Esophagus muscularis mucosa (tissue), 4 donors: ENCODE measurements around the gene UBE2D4. TPM values are rescaled to one million over a fixed set of nuclear protein-coding genes. Genes with fewer than 3 reads are reported as not detected.

Experiments used
- DNase-seq: peaks from one replicate; pipeline ENCODE4 v3.0.0-alpha.2; 2017; ENCODE audit errors: extremely low spot score
- H3K27ac ChIP-seq, 4 donors: fragments of 200-600 bp; sonication (generic); replicated peaks in 1 of 4; 1 replicate in 3 of 4; 2 replicates in 1 of 4; pipeline ENCODE4 v1.5.1; 2016 to 2019; ENCODE audit warnings: mild to moderate bottlenecking in 1 of 4
- H3K27me3 ChIP-seq, 4 donors: fragments of 200-600 bp; sonication (generic); one replicate each; pipeline versions ENCODE4 v1.5.1 to v1.6.0; 2016 to 2019
- H3K36me3 ChIP-seq, 4 donors: fragments of 200-600 bp; sonication (generic); one replicate each; pipeline ENCODE4 v1.5.1; 2016 to 2019
- H3K4me1 ChIP-seq, 4 donors: fragments of 200-600 bp; sonication (generic); one replicate each; pipeline ENCODE4 v1.5.1; 2016 to 2019
- H3K4me3 ChIP-seq, 4 donors: fragments of 200-600 bp; sonication (generic); 1 replicate in 2 of 4; 2 replicates in 2 of 4; pipeline ENCODE4 v1.5.1; 2016 to 2019; ENCODE audit warnings: mild to moderate bottlenecking in 4 of 4, moderate library complexity in 1 of 4
- H3K9me3 ChIP-seq, 4 donors: fragments of 200-600 bp; sonication (generic); 1 replicate in 3 of 4; 2 replicates in 1 of 4; pipeline ENCODE4 v1.5.1; 2016 to 2019
- CTCF ChIP-seq, 3 experiments: fragments of 200-600 bp in 2 of 3; fragments of 450-650 bp in 1 of 3; sonication (generic) in 2 of 3; IDR thresholded peaks; one replicate each; pipeline ENCODE4 v1.5.1; 2017 to 2019; ENCODE audit warnings: antibody characterized with exemption in 3 of 3, mild to moderate bottlenecking in 2 of 3, moderate library complexity in 1 of 3
- EP300 ChIP-seq: sonication (generic); formaldehyde crosslinking; IDR thresholded peaks from one replicate; pipeline ENCODE4 v1.6.1; 2017; ENCODE audit warnings: antibody characterized with exemption
- POLR2A ChIP-seq: fragments of 450-650 bp; IDR thresholded peaks from one replicate; pipeline ENCODE4 v1.6.1; 2017; ENCODE audit warnings: antibody characterized with exemption, moderate library complexity, mild to moderate bottlenecking, low read depth
- POLR2AphosphoS5 ChIP-seq, 2 donors: sonication (generic); formaldehyde crosslinking; IDR thresholded peaks; one replicate each; pipeline ENCODE4 v1.6.1; 2017; ENCODE audit warnings: antibody characterized with exemption in 2 of 2
- WGBS: methylation state at CpG from one replicate; pipeline ENCODE4 v1.1.5; 2018; 5-methylcytosine and 5-hydroxymethylcytosine counted together
- intact Hi-C: fragments of 100-400 bp; cut with DNase I; formaldehyde crosslinking; loops from one replicate; pipeline ENCODE4 v1.15.1; 2023
- total RNA-seq, 4 donors: library from RNA; depleted of rRNA; stranded (reverse); fragments of >200 nt; gene quantifications; one replicate each; pipeline versions ENCODE4 v1.1.0 to v1.2.1, GENCODE V29; 2016

The UBE2D4 gene
- total RNA-seq, 4 donors from 2014 or later, result 20.1 to 36.4 (median 26.3) TPM

GRCh38 chr7:43931346-43931745 lies 5.1 kb downstream of the UBE2D4 start:
- Histone ChIP-seq H3K4me3 (no peak overlapping the region), H3K27me3 (no peaks in the 10 kb centered on the region), H3K36me3 (no peaks in the 10 kb centered on the region), H3K9me3 (no peaks in the 10 kb centered on the region), H3K27ac (no peak overlapping the region), H3K4me1 (peaks cover 7 to 11% (median 10%) of the 10 kb centered on the region in 4 donors)
- TF ChIP-seq CTCF (IDR thresholded peaks at IDR 0.05) (no peak), POLR2A (no peak), EP300 (no peak), POLR2AphosphoS5 (IDR thresholded peaks at IDR 0.05) (no peak)
- 90% methylated on average over 5 of the region's 7 CpGs for WGBS
- no peak for DNase-seq
- intact Hi-C loops, result no loop called here

GRCh38 chr7:43933902-43934560 lies 7.8 kb downstream of the UBE2D4 start:
- Histone ChIP-seq H3K27ac (no peak overlapping the region), H3K27me3 (no peaks in the 10 kb centered on the region), H3K9me3 (no peaks in the 10 kb centered on the region), H3K36me3 (peaks cover 0 to 4% (median under 1%) of the 10 kb centered on the region in 4 donors), H3K4me3 (no peak overlapping the region), H3K4me1 (peaks cover 4 to 8% (median 6%) of the 10 kb centered on the region in 4 donors)
- 96% methylated on average over 3 of the region's 3 CpGs for WGBS
- TF ChIP-seq CTCF (IDR thresholded peaks at IDR 0.05) (no peak), EP300 (no peak), POLR2A (no peak), POLR2AphosphoS5 (IDR thresholded peaks at IDR 0.05) (no peak)
- intact Hi-C loops, result no loop called here
- DNase-seq, result no peak

GRCh38 chr7:43937444-43937843 lies 11.2 kb downstream of the UBE2D4 start:
- H3K9me3 ChIP-seq, result no peaks in the 10 kb centered on the region
- peaks cover 0 to 10% (median 5%) of the 10 kb centered on the region in 4 donors for H3K36me3 ChIP-seq
- H3K27me3 ChIP-seq, result no peaks in the 10 kb centered on the region
- no peak overlapping the region for H3K27ac ChIP-seq
- H3K4me3 ChIP-seq, result no peak overlapping the region
- WGBS, result 60% methylated on average over 3 of the region's 3 CpGs
- intact Hi-C loops, result no loop called here
- no peak for TF ChIP-seq POLR2AphosphoS5 (IDR thresholded peaks at IDR 0.05)
- TF ChIP-seq POLR2A, result no peak
- TF ChIP-seq CTCF (IDR thresholded peaks at IDR 0.05), result no peak
- TF ChIP-seq EP300, result no peak
- DNase-seq, result no peak
- peaks cover 4 to 8% (median 6%) of the 10 kb centered on the region in 4 donors for H3K4me1 ChIP-seq

GRCh38 chr7:43938892-43939482 lies 12.8 kb downstream of the UBE2D4 start:
- no peak for TF ChIP-seq EP300
- TF ChIP-seq CTCF (IDR thresholded peaks at IDR 0.05), result no peak
- no peak for TF ChIP-seq POLR2AphosphoS5 (IDR thresholded peaks at IDR 0.05)
- no peak for TF ChIP-seq POLR2A
- intact Hi-C loops, result no loop called here
- WGBS, result 97% methylated on average over 3 of the region's 4 CpGs
- Histone ChIP-seq H3K4me3 (no peak overlapping the region), H3K4me1 (peaks cover 4 to 8% (median 6%) of the 10 kb centered on the region in 4 donors), H3K27me3 (no peaks in the 10 kb centered on the region), H3K9me3 (no peaks in the 10 kb centered on the region), H3K36me3 (peaks cover 4 to 22% (median 16%) of the 10 kb centered on the region in 4 donors), H3K27ac (no peak overlapping the region)
- no peak for DNase-seq
